GM23248 (cell line): ENCODE data around the gene CNOT10. TPM values are rescaled to one million over a fixed set of nuclear protein-coding genes. Genes with fewer than 3 reads are reported as not detected.
A peak's percentile ranks its signal among the peaks of the same experiment; 100 is the strongest.

Experiments
- DNase-seq: peaks from one replicate; pipeline ENCODE4 v3.0.0-alpha.2; 2015
- H2AFZ ChIP-seq: fragments of 200-600 bp; sonication (generic); 2 replicates; pipeline ENCODE4 v1.6.1; 2016; ENCODE audit warnings: antibody characterized with exemption
- H3F3A ChIP-seq: fragments of 200-600 bp; sonication (generic); 2 replicates; pipeline ENCODE4 v1.6.1; 2016; ENCODE audit warnings: mild to moderate bottlenecking, antibody characterized with exemption, mixed run types; ENCODE audit not compliant: insufficient read depth
- H3K27ac ChIP-seq: fragments of 200-600 bp; sonication (generic); 2 replicates; pipeline ENCODE4 v1.5.1; 2016; ENCODE audit warnings: mild to moderate bottlenecking
- H3K27me3 ChIP-seq: fragments of 200-600 bp; sonication (generic); replicated peaks from 2 replicates; pipeline ENCODE4 v1.6.1; 2016; ENCODE audit warnings: mild to moderate bottlenecking; ENCODE audit not compliant: insufficient read depth
- H3K36me3 ChIP-seq: fragments of 200-600 bp; sonication (generic); 2 replicates; pipeline ENCODE4 v1.6.1; 2016; ENCODE audit warnings: low read depth, mild to moderate bottlenecking
- H3K4me1 ChIP-seq: fragments of 200-600 bp; sonication (generic); 2 replicates; pipeline ENCODE4 v1.6.1; 2016; ENCODE audit warnings: mild to moderate bottlenecking; ENCODE audit not compliant: insufficient read depth
- H3K4me2 ChIP-seq: fragments of 200-600 bp; sonication (generic); one replicate; pipeline ENCODE4 v1.6.1; 2016; ENCODE audit warnings: mild to moderate bottlenecking; ENCODE audit not compliant: unreplicated experiment
- H3K4me3 ChIP-seq: fragments of 200-600 bp; sonication (generic); 2 replicates; pipeline ENCODE4 v1.5.1; 2016; ENCODE audit warnings: mild to moderate bottlenecking
- H3K79me2 ChIP-seq: fragments of 200-600 bp; sonication (generic); 2 replicates; pipeline ENCODE4 v1.6.1; 2016; ENCODE audit warnings: mild to moderate bottlenecking; ENCODE audit not compliant: insufficient read depth
- H3K9ac ChIP-seq: fragments of 200-600 bp; sonication (generic); 2 replicates; pipeline ENCODE4 v1.6.1; 2016; ENCODE audit warnings: mild to moderate bottlenecking
- H3K9me2 ChIP-seq: fragments of 200-600 bp; sonication (generic); 2 replicates; pipeline ENCODE4 v1.6.1; 2016; ENCODE audit warnings: mixed run types, mild to moderate bottlenecking, moderate library complexity; ENCODE audit not compliant: insufficient read depth
- H3K9me3 ChIP-seq: fragments of 200-600 bp; sonication (generic); one replicate; pipeline ENCODE4 v1.6.1; 2017; ENCODE audit warnings: low read depth
- H4K20me1 ChIP-seq: fragments of 200-600 bp; sonication (generic); 2 replicates; pipeline ENCODE4 v1.6.0; 2016; ENCODE audit not compliant: insufficient read depth
- EZH2 ChIP-seq: fragments of 200-600 bp; sonication (generic); IDR thresholded peaks from 2 replicates; pipeline ENCODE4 v1.6.1; 2018; ENCODE audit warnings: antibody characterized with exemption, mild to moderate bottlenecking; ENCODE audit not compliant: insufficient read depth, poor library complexity, severe bottlenecking
- EZH2phosphoT487 ChIP-seq: fragments of 200-600 bp; sonication (generic); IDR thresholded peaks from 2 replicates; pipeline ENCODE4 v1.6.1; 2018; ENCODE audit warnings: antibody characterized with exemption, moderate library complexity, mild to moderate bottlenecking, low read depth; ENCODE audit not compliant: insufficient read depth
- WGBS, 2 experiments: methylation state at CpG; one replicate each; pipeline ENCODE4 v1.1.6; 2015 to 2017; ENCODE audit warnings: low lambda C conversion rate in 2 of 2, low coverage in 1 of 2; ENCODE audit errors: missing lambda C conversion rate in 2 of 2; 5-methylcytosine and 5-hydroxymethylcytosine counted together
- in situ Hi-C: fragments of 300-500 bp; cut with MboI; formaldehyde crosslinking; loops from 2 replicates; pipeline ENCODE4 v1.15.0; 2020
- polyA plus RNA-seq: library from polyadenylated mRNA; unstranded; fragments of >200 nt; fragmentation: Nextera tagmentation; extraction: Ambion mirVana; gene quantifications from 2 replicates; pipeline ENCODE4 v1.2.1, GENCODE V29; 2016
- total RNA-seq: library from RNA; depleted of rRNA; stranded (reverse); fragments of >200 nt; shearing (Covaris generic); gene quantifications from 2 replicates; pipeline ENCODE4 v1.2.3, GENCODE V29; 2014

The CNOT10 gene
- total and polyA plus RNA-seq, 2 experiments from 2014 or later, result 18.3 to 19.5 TPM

GRCh38 chr3:32743934-32744333 lies 58.9 kb downstream of the CNOT10 start:
- Histone ChIP-seq H3K4me3 (no peak overlapping the region), H3F3A (no peaks in the 10 kb centered on the region), H4K20me1 (no peaks in the 10 kb centered on the region), H3K27ac (no peak overlapping the region), H3K4me1 (no peaks in the 10 kb centered on the region), H2AFZ (no peak overlapping the region), H3K9ac (no peak overlapping the region), H3K79me2 (no peaks in the 10 kb centered on the region), H3K9me2 (no peaks in the 10 kb centered on the region), H3K27me3 (no peaks in the 10 kb centered on the region), H3K9me3 (no peaks in the 10 kb centered on the region), H3K4me2 (no peak overlapping the region), H3K36me3 (no peaks in the 10 kb centered on the region; the same call in 1 of the 2 replicates)
- WGBS, 2 experiments, result 81 to 83% methylated on average over 2 of the region's 2 CpGs
- TF ChIP-seq EZH2phosphoT487 (no peak), EZH2 (no peak)
- in situ Hi-C loops, result no loop called here
- DNase-seq, result peak; percentile 16

- Histone ChIP-seq H2AFZ (no peak overlapping the region), H3K4me2 (no peak overlapping the region), H3K4me3 (no peak overlapping the region), H3K9me2 (no peaks in the 10 kb centered on the region), H4K20me1 (no peaks in the 10 kb centered on the region), H3F3A (no peaks in the 10 kb centered on the region), H3K9ac (no peak overlapping the region), H3K79me2 (no peaks in the 10 kb centered on the region), H3K27ac (no peak overlapping the region), H3K4me1 (no peaks in the 10 kb centered on the region), H3K36me3 (no peaks in the 10 kb centered on the region), H3K27me3 (no peaks in the 10 kb centered on the region), H3K9me3 (no peaks in the 10 kb centered on the region)
- WGBS, 2 experiments, result 98 to 100% methylated on average over 1 of the region's 1 CpG
- TF ChIP-seq EZH2phosphoT487 (no peak), EZH2 (no peak)
- in situ Hi-C loops, result no loop called here
- DNase-seq, result no peak
Measured at GRCh38 chr3:32751377-32751776, 66.4 kb downstream of the CNOT10 start.

- TF ChIP-seq EZH2phosphoT487 (no peak), EZH2 (no peak)
- H3K9me2 ChIP-seq, result no peaks in the 10 kb centered on the region
- no peak overlapping the region for H3K4me2 ChIP-seq
- no peaks in the 10 kb centered on the region for H4K20me1 ChIP-seq
- H3K4me3 ChIP-seq, result no peak overlapping the region
- no peaks in the 10 kb centered on the region for H3F3A ChIP-seq
- no peak for DNase-seq
- H3K27ac ChIP-seq, result no peak overlapping the region
- no peaks in the 10 kb centered on the region for H3K79me2 ChIP-seq
- WGBS, 2 experiments, result 79 to 92% methylated on average over 3 of the region's 3 CpGs
- no peak overlapping the region for H3K9ac ChIP-seq
- H3K27me3 ChIP-seq, result no peaks in the 10 kb centered on the region
- no peaks in the 10 kb centered on the region for H3K4me1 ChIP-seq
- H3K9me3 ChIP-seq, result no peaks in the 10 kb centered on the region
- H3K36me3 ChIP-seq, result no peaks in the 10 kb centered on the region
- no peak overlapping the region for H2AFZ ChIP-seq
- in situ Hi-C loops, result no loop called here
Measured at GRCh38 chr3:32755761-32756160, 70.8 kb downstream of the CNOT10 start.

GRCh38 chr3:32757618-32758374 lies 72.8 kb downstream of the CNOT10 start:
- Histone ChIP-seq H3F3A (no peaks in the 10 kb centered on the region), H3K9me2 (no peaks in the 10 kb centered on the region), H3K36me3 (0 out of 2 replicates have a peak, but pooled peaks cover 4% of the 10 kb centered on the region), H3K4me3 (no peak overlapping the region), H3K4me2 (no peak overlapping the region), H3K4me1 (no peaks in the 10 kb centered on the region), H3K27me3 (no peaks in the 10 kb centered on the region), H3K27ac (no peak overlapping the region), H3K9me3 (no peaks in the 10 kb centered on the region), H3K79me2 (no peaks in the 10 kb centered on the region), H3K9ac (no peak overlapping the region), H4K20me1 (no peaks in the 10 kb centered on the region), H2AFZ (no peak overlapping the region)
- 86 to 90% methylated on average over 2 of the region's 2 CpGs for WGBS, 2 experiments
- TF ChIP-seq EZH2, result no peak
- TF ChIP-seq EZH2phosphoT487, result no peak
- in situ Hi-C loops, result no loop called here
- no peak for DNase-seq

- no peak overlapping the region for H3K9ac ChIP-seq
- DNase-seq, result peak; percentile 2
- H3K36me3 ChIP-seq, result 0 out of 2 replicates have a peak, but pooled peaks cover 7% of the 10 kb centered on the region
- H3K4me1 ChIP-seq, result no peaks in the 10 kb centered on the region
- no peaks in the 10 kb centered on the region for H3K79me2 ChIP-seq
- H3K9me2 ChIP-seq, result no peaks in the 10 kb centered on the region
- no peaks in the 10 kb centered on the region for H3F3A ChIP-seq
- H3K9me3 ChIP-seq, result no peaks in the 10 kb centered on the region
- no peak overlapping the region for H3K4me3 ChIP-seq
- H4K20me1 ChIP-seq, result no peaks in the 10 kb centered on the region
- H2AFZ ChIP-seq, result no peak overlapping the region
- H3K27ac ChIP-seq, result no peak overlapping the region
- no peak overlapping the region for H3K4me2 ChIP-seq
- TF ChIP-seq EZH2phosphoT487 (no peak), EZH2 (no peak)
- no peaks in the 10 kb centered on the region for H3K27me3 ChIP-seq
- in situ Hi-C loops, result no loop called here
Measured at GRCh38 chr3:32758375-32758753, 73.4 kb downstream of the CNOT10 start.
